ENCODE measurements around the gene ZNF667.
A peak's percentile ranks its signal among the peaks of the same experiment; 100 is the strongest.

ZNF667 gene

GRCh38 chr19:56476651-56477428, at the start of gene ZNF667:
TSS of gene ZNF667 (minus strand) at chr19:56477345. CDS start at chr19:56462370, 14,975 bp downstream.
- no peak for DNase-seq

GRCh38 chr19:56525214-56525860, 48.2 kb upstream of the ZNF667 start:
- no peak for DNase-seq
- in situ Hi-C loops (cut with HindIII; ENCODE audit: low pct_ligation_motif_present, low pct_unique_long_range_greater_than_20kb, low sequenced_read_pairs), result no loop called here

More at GRCh38 chr19:56476651-56477428, at the start of gene ZNF667:
- in situ Hi-C loops (cut with HindIII; ENCODE audit: low pct_ligation_motif_present, low pct_unique_long_range_greater_than_20kb, low sequenced_read_pairs), result no loop called here

GRCh38 chr19:56508290-56508778, 31.2 kb upstream of the ZNF667 start:
- in situ Hi-C loops (cut with HindIII; ENCODE audit: low pct_ligation_motif_present, low pct_unique_long_range_greater_than_20kb, low sequenced_read_pairs), result no loop called here
- no peak for DNase-seq

GRCh38 chr19:56507446-56508289, 30.5 kb upstream of the ZNF667 start, which contains the start of gene ZNF471:
TSS of gene ZNF471 (plus strand) at chr19:56507855. CDS start at chr19:56511572, 3,717 bp downstream.
- in situ Hi-C loops (cut with HindIII; ENCODE audit: low pct_ligation_motif_present, low pct_unique_long_range_greater_than_20kb, low sequenced_read_pairs), result no loop called here
- DNase-seq, result no peak

GRCh38 chr19:56504581-56504980, 27.4 kb upstream of the ZNF667 start:
- DNase-seq, result no peak
- in situ Hi-C loops (cut with HindIII; ENCODE audit: low pct_ligation_motif_present, low pct_unique_long_range_greater_than_20kb, low sequenced_read_pairs), result no loop called here

- DNase-seq, result no peak
- in situ Hi-C loops (cut with HindIII; ENCODE audit: low pct_ligation_motif_present, low pct_unique_long_range_greater_than_20kb, low sequenced_read_pairs), result no loop called here
These were observed 14.3 kb upstream of the ZNF667 start for GRCh38 chr19:56491399-56491798.

- in situ Hi-C loops (cut with HindIII; ENCODE audit: low pct_ligation_motif_present, low pct_unique_long_range_greater_than_20kb, low sequenced_read_pairs), result no loop called here
- no peak for DNase-seq
These were observed 539 bp upstream of the ZNF667 start for GRCh38 chr19:56477429-56478338.

GRCh38 chr19:56476093-56476492, 1.1 kb downstream of the ZNF667 start:
- no peak for DNase-seq
- in situ Hi-C loops (cut with HindIII; ENCODE audit: low pct_ligation_motif_present, low pct_unique_long_range_greater_than_20kb, low sequenced_read_pairs), result no loop called here

GRCh38 chr19:56474308-56474707, 2.8 kb downstream of the ZNF667 start:
- in situ Hi-C loops (cut with HindIII; ENCODE audit: low pct_ligation_motif_present, low pct_unique_long_range_greater_than_20kb, low sequenced_read_pairs), result no loop called here
- no peak for DNase-seq

GRCh38 chr19:56441206-56441792, 35.8 kb downstream of the ZNF667 start:
- in situ Hi-C loops (cut with HindIII; ENCODE audit: low pct_ligation_motif_present, low pct_unique_long_range_greater_than_20kb, low sequenced_read_pairs), result no loop called here

GRCh38 chr19:56423985-56424353, 53.2 kb downstream of the ZNF667 start:
- in situ Hi-C loops (cut with HindIII; ENCODE audit: low pct_ligation_motif_present, low pct_unique_long_range_greater_than_20kb, low sequenced_read_pairs), result no loop called here
- no peak for DNase-seq

More at GRCh38 chr19:56441206-56441792, 35.8 kb downstream of the ZNF667 start:
- DNase-seq, result no peak

GRCh38 chr19:56423276-56423984, 53.7 kb downstream of the ZNF667 start:
- DNase-seq, result no peak
- in situ Hi-C loops (cut with HindIII; ENCODE audit: low pct_ligation_motif_present, low pct_unique_long_range_greater_than_20kb, low sequenced_read_pairs), result no loop called here

GRCh38 chr19:56405062-56405461, 72.1 kb downstream of the ZNF667 start:
- DNase-seq, result no peak

GRCh38 chr19:56404705-56405056, 72.5 kb downstream of the ZNF667 start:
- DNase-seq, result no peak
- in situ Hi-C loops (cut with HindIII; ENCODE audit: low pct_ligation_motif_present, low pct_unique_long_range_greater_than_20kb, low sequenced_read_pairs), result no loop called here

More at GRCh38 chr19:56405062-56405461, 72.1 kb downstream of the ZNF667 start:
- in situ Hi-C loops (cut with HindIII; ENCODE audit: low pct_ligation_motif_present, low pct_unique_long_range_greater_than_20kb, low sequenced_read_pairs), result no loop called here

- peak; percentile 68 for DNase-seq
- in situ Hi-C loops (cut with HindIII; ENCODE audit: low pct_ligation_motif_present, low pct_unique_long_range_greater_than_20kb, low sequenced_read_pairs), result no loop called here
These were observed 73.1 kb downstream of the ZNF667 start, which contains the start of gene ZNF583 for GRCh38 chr19:56403764-56404704. TSS of gene ZNF583 (plus strand) at chr19:56404332. CDS start at chr19:56407115, 2,783 bp downstream.

GRCh38 chr19:56403261-56403660, 73.9 kb downstream of the ZNF667 start:
- in situ Hi-C loops (cut with HindIII; ENCODE audit: low pct_ligation_motif_present, low pct_unique_long_range_greater_than_20kb, low sequenced_read_pairs), result no loop called here

More at GRCh38 chr19:56403261-56403660, 73.9 kb downstream of the ZNF667 start:
- DNase-seq, result no peak

All from ACHN (cell line).